HG03521 (cell line): ENCODE results near the gene DGKD.

Experiments
- ATAC-seq: cut with Tn5 transposase; IDR thresholded peaks from one replicate; pipeline ENCODE4 v1.9.1; 2021; ENCODE audit warnings: mild to moderate bottlenecking, moderate library complexity; ENCODE audit not compliant: unreplicated experiment

The DGKD gene, protein sequence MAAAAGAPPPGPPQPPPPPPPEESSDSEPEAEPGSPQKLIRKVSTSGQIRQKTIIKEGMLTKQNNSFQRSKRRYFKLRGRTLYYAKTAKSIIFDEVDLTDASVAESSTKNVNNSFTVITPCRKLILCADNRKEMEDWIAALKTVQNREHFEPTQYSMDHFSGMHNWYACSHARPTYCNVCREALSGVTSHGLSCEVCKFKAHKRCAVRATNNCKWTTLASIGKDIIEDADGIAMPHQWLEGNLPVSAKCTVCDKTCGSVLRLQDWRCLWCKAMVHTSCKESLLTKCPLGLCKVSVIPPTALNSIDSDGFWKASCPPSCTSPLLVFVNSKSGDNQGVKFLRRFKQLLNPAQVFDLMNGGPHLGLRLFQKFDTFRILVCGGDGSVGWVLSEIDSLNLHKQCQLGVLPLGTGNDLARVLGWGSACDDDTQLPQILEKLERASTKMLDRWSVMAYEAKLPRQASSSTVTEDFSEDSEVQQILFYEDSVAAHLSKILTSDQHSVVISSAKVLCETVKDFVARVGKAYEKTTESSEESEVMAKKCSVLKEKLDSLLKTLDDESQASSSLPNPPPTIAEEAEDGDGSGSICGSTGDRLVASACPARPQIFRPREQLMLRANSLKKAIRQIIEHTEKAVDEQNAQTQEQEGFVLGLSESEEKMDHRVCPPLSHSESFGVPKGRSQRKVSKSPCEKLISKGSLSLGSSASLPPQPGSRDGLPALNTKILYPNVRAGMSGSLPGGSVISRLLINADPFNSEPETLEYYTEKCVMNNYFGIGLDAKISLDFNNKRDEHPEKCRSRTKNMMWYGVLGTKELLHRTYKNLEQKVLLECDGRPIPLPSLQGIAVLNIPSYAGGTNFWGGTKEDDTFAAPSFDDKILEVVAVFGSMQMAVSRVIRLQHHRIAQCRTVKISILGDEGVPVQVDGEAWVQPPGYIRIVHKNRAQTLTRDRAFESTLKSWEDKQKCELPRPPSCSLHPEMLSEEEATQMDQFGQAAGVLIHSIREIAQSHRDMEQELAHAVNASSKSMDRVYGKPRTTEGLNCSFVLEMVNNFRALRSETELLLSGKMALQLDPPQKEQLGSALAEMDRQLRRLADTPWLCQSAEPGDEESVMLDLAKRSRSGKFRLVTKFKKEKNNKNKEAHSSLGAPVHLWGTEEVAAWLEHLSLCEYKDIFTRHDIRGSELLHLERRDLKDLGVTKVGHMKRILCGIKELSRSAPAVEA

GRCh38 chr2:233353769-233354499 lies at the start of gene DGKD:
DGKD (plus strand) TSS chr2:233354494; CDS start chr2:233354519, 25 bp downstream.
- peak; percentile 56 for ATAC-seq

- ATAC-seq: no peak
Measured at GRCh38 chr2:233307565-233307964, 46.7 kb upstream of the DGKD start, which contains the start of gene SAG. SAG (plus strand) TSS chr2:233307816; CDS start chr2:233309190, 1,374 bp downstream.

GRCh38 chr2:233311241-233311926 lies 42.9 kb upstream of the DGKD start:
- ATAC-seq: no peak

- ATAC-seq: no peak
Measured at GRCh38 chr2:233312874-233313273, 41.4 kb upstream of the DGKD start.

DNA sequence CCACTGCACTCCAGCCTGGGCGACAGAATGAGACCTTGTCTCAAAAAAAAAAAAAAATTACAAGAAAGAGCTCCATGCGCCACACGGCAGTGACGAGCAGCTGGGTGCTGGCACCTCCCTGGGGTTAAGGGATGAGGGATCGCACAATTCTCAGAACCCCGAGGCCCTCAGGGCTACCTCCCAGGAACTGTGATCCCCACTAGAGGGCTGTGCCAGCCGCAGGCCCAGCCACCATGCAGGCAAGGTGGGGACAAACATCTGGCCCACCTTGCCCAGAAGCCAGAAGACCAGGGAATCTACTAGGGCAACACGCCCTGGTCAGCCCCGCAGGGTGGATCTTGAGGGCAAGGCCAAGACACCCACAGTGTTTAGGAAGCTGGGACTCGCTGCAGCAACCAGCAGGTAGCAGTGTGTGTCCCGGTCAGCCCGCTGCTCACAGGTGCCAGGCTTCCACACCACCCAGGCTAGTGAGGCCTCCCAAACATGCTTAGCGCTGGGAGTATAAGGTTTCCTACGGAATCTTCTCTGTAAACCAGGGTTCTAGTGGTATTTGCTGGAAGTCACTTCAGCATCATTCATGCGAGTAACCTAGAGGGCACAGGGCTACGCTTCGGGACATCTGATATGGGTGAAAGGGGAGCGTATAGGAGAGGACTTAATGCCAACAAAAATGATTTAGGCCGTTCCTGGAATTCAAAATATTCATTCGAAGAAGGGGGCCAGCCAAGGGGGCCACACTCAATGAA lies 39.9 kb upstream of the DGKD start:
- no peak for ATAC-seq

DNA sequence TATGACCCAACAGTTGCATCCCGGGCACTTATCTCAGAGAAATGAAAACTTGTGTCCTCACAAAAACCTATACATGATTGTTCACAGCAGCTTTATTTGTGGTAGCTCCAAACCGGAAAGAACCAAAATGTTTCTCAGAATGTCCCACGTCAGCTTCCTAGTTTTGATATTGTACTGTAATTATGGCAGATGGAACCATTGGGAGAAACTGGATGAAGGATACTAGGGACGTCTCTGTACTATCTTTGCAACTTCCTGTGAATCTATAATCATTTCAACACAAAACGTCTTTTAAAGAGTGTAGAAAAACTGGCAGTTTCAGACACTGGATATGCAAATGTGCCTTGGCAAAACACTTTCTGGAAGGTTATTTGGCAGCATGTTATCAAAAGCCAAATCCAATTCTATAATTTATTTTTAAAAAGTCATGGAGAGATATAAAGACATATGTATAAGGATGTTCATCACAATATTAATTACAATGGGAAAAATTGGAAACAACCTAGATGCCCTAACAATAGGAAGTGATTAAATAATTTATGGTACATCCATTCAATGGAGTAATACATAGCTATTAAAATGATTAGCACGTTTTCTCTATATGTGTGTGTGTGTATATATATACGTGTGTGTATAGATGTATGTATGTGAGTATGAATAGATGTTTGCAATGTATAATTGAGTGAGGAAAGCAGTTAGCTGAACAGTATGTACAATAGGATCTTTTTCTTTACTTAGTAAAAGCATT lies 36.9 kb upstream of the DGKD start:
- no peak for ATAC-seq

GRCh38 chr2:233319256-233319655 lies 35.0 kb upstream of the DGKD start:
- ATAC-seq: no peak

DNA sequence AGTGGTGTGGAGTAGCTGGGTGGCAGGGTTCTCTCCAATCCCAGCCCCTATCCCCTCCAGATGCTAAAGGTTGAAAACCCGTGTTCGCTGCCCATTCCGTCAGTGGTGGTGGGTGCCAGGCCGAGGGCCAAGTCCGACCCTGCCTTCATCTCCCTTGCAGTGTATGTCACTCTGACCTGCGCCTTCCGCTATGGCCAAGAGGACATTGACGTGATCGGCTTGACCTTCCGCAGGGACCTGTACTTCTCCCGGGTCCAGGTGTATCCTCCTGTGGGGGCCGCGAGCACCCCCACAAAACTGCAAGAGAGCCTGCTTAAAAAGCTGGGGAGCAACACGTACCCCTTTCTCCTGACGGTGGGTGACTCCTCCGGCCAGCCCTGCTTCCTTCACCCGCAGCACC lies 33.8 kb upstream of the DGKD start:
- no peak for ATAC-seq

DNA sequence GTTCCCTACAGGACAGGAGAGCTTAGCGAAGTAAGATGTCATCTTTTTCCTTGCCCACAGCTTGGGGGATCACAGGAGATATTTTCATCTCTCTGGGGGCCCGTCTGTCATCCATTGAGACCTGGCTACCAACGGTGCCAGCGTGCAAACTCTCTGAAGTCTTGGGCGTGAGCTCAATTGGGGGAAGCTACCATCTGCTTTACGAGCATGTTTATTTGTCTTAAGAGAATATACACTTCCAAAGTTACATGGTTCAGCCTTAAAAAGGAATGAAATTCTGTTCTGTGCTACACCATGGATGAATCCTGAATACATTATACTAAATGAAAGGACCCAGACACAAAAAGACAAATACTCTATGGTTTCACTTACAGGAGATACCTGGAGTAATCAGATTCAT lies 33.1 kb upstream of the DGKD start:
- ATAC-seq: no peak

DNA sequence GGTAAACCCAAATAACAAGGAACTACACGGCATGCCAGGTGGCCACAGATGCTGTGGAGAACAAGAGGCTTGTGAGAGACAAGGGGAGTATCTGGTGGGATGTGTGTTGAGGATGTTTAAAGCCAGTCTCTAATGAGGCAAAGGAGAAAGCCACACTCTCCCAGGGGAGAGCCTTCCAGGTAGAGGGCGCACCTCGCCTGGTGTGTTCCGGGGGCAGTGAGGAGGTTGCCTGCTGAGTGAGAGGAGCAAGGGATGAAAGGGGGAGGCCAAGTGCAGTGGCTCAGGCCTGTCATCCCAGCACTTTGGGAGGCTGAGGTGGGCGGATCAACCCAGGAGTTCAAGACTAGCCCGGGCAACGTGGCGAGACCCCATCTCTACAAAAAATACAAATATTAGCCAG lies 30.4 kb upstream of the DGKD start:
- no peak for ATAC-seq

- ATAC-seq: no peak
Measured at GRCh38 chr2:233325256-233325655, 29.0 kb upstream of the DGKD start.

- no peak for ATAC-seq
Measured at GRCh38 chr2:233325814-233326213, 28.5 kb upstream of the DGKD start.

GRCh38 chr2:233326500-233326899 lies 27.8 kb upstream of the DGKD start:
- no peak for ATAC-seq

GRCh38 chr2:233328922-233329321 lies 25.4 kb upstream of the DGKD start:
- no peak for ATAC-seq

DNA sequence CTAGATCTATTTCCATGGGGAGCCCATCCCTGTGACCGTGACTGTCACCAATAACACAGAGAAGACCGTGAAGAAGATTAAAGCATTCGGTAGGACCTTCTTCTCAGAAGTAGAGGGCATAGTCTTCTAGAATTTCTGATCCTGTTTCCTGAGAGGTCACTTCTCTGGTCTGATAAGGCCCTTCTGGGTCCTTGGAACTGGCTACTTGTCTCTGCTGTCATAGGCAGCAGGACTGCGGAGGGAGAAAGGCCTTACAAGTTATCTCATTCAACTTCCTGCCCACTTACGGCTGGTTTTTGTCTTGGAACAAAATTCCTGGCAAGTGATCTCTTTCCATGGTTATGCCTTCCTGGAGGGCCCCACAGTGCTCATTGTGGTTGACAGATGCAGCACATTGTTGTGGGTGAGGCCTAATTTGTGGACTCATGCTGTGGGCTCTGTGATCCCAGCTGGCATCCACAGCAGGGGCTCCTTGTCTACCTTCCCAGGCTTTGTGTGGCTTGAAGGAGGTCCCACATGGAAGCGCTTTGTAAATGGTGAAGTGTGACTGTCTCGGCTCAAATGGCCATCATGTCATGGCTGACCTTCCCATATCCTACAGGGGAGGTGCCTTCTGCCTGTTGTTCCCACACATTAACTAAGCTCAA lies 24.7 kb upstream of the DGKD start:
- ATAC-seq: no peak

DNA sequence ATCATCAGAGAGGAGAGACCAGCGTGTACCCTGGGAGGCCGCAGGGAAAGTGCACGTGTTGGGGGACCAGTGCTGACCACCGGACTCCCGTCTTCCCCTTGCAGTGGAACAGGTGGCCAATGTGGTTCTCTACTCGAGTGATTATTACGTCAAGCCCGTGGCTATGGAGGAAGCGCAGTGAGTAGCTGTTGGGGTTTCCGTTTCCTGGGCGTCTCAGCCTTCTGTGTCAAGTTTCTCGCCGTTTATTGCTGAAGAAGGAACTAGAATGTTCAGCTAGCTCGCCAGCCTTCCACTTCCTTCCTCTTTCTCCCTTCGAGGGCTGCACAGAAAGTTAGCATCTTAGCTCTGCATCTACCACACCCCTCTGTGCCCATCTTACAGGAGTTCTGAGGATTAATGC lies 22.8 kb upstream of the DGKD start:
- peak; percentile 76 for ATAC-seq

DNA sequence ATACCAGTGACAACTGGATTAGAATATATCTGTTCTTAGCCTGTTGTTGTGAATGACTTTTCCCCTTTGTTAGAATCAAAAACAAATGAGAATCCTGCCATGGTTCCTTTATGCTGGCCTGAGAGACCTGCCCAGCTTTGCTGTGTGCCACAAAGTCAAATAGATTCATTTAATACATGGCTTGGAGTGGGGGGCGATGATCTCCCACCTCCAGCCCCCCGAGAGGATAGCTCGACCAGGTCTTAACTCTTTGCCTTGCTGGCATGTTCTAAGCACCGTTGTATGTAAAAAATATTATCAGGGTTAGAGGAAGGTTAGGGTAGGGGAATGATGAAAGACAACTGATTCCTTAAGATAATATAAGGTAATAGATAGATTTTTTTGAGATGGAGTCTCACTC lies 22.2 kb upstream of the DGKD start:
- ATAC-seq: no peak

DNA sequence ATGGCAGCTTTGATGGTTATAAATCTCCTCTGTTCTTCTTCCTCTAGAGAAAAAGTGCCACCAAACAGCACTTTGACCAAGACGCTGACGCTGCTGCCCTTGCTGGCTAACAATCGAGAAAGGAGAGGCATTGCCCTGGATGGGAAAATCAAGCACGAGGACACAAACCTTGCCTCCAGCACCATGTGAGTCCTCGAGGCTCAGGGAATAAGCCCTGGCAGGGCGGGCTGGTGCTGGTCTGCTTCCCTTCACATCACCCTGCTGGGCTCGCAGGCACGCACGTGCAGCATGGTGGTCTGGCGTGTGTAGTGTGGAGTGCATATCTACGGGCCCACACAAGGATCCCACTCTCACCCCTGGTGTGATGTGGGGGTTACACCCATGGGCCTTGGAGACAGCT lies 19.4 kb upstream of the DGKD start:
- no peak for ATAC-seq
